Stimulated activated CD4-positive, alpha-beta T cell treated with anti-CD3 and anti-CD28 coated beads, Interleukin-4, amount 100 ng/mL, for 48 hours (primary cell): Measurements from ENCODE around the gene NLRC3.

Experiments
- DNase-seq, 2 donors: peaks; one replicate each; pipeline ENCODE4 v3.0.0-alpha.2; 2020; ENCODE audit warnings: low read depth in 2 of 2

NLRC3 gene

GRCh38 chr16:3546986-3547682, 30.1 kb downstream of the NLRC3 start:
- DNase-seq: no peak

GRCh38 chr16:3542601-3543373, 34.4 kb downstream of the NLRC3 start:
- DNase-seq: no peak

- no peak for DNase-seq
Observed at GRCh38 chr16:3541527-3542155, 35.6 kb downstream of the NLRC3 start.

GRCh38 chr16:3538222-3538621, 39.0 kb downstream of the NLRC3 start:
- DNase-seq: no peak

GRCh38 chr16:3536851-3537250, 40.4 kb downstream of the NLRC3 start:
- no peak for DNase-seq

GRCh38 chr16:3536271-3536731, 40.9 kb downstream of the NLRC3 start:
- no peak for DNase-seq

- no peak for DNase-seq
Observed at GRCh38 chr16:3534126-3534525, 43.1 kb downstream of the NLRC3 start.

- no peak for DNase-seq
Observed at GRCh38 chr16:3532741-3533140, 44.5 kb downstream of the NLRC3 start.

GRCh38 chr16:3530371-3530914, 46.8 kb downstream of the NLRC3 start:
- DNase-seq: no peak

GRCh38 chr16:3529175-3529574, 48.0 kb downstream of the NLRC3 start:
- no peak for DNase-seq

GRCh38 chr16:3528406-3528805, 48.8 kb downstream of the NLRC3 start:
- no peak for DNase-seq

GRCh38 chr16:3527216-3527829, 49.9 kb downstream of the NLRC3 start:
- DNase-seq: peak; percentile 45 to 47

GRCh38 chr16:3525951-3526350, 51.3 kb downstream of the NLRC3 start:
- DNase-seq: no peak

GRCh38 chr16:3523281-3523680, 53.9 kb downstream of the NLRC3 start:
- DNase-seq: no peak

- no peak for DNase-seq
Observed at GRCh38 chr16:3520841-3521240, 56.4 kb downstream of the NLRC3 start.

GRCh38 chr16:3520413-3520812, 56.8 kb downstream of the NLRC3 start:
- DNase-seq: no peak

- no peak for DNase-seq
Observed at GRCh38 chr16:3519581-3519980, 57.6 kb downstream of the NLRC3 start.

GRCh38 chr16:3518986-3519348, 58.2 kb downstream of the NLRC3 start:
- DNase-seq: no peak

GRCh38 chr16:3518292-3518985, 58.8 kb downstream of the NLRC3 start:
- DNase-seq: no peak

- DNase-seq: no peak
Observed at GRCh38 chr16:3515897-3516296, 61.3 kb downstream of the NLRC3 start.

GRCh38 chr16:3514621-3515020, 62.6 kb downstream of the NLRC3 start:
- no peak for DNase-seq
